HCT116 (cell line): Measurements from ENCODE around the gene AUTS2. TPM values are rescaled to one million over a fixed set of nuclear protein-coding genes. Genes with fewer than 3 reads are reported as not detected.

Experiments
- ATAC-seq: fragments of 200-7000 bp; cut with Tn5 transposase; 2 replicates; pipeline ENCODE4 v1.9.1; 2020; ENCODE audit warnings: mild to moderate bottlenecking, moderate library complexity
- BruUV-seq: library from RNA; stranded (reverse); fragments of 400-500 nt; replicated peaks from 2 replicates; lab custom pipeline; 2021; lab: Mats Ljungman, UMichigan
- CTCF ChIA-PET: fragments of 300-600 bp; sonication (Branson Sonifier 250); formaldehyde crosslinking; loops from one replicate; lab custom pipeline; 2021; ENCODE audit warnings: antibody characterized with exemption; lab: Charles Lee
- POLR2A ChIA-PET: fragments of 300-600, 350-600 bp; sonication (Branson Sonifier 250); formaldehyde crosslinking; loops from one replicate; lab custom pipeline; 2021; ENCODE audit warnings: antibody characterized with exemption; lab: Charles Lee
- RAD21 ChIA-PET, 2 experiments: fragments of 300-600 bp; sonication (Branson Sonifier 250); formaldehyde crosslinking; loops; one replicate each; lab custom pipeline; 2023; ENCODE audit warnings: low total read pairs in 2 of 2; ENCODE audit not compliant: uncharacterized antibody in 2 of 2, unreplicated experiment in 2 of 2, low non-redundant PET in 1 of 2; lab: Charles Lee
- DNase-seq: peaks from one replicate; pipeline ENCODE4 v3.0.0-alpha.2; 2010; ENCODE audit warnings: low read depth, low spot score
- H2AFZ ChIP-seq: fragments of 200-600 bp; shearing (Covaris generic), sonication (generic); 2 replicates; pipeline ENCODE4 v1.6.1; 2017; ENCODE audit warnings: low read depth, mixed run types, mixed read lengths, antibody characterized with exemption, low read length; ENCODE audit not compliant: poor library complexity, severe bottlenecking
- H3K27ac ChIP-seq: 2 replicates; pipeline ENCODE4 v1.5.1; 2012; ENCODE audit warnings: low read depth, low read length
- H3K27me3 ChIP-seq: fragments of 200-600 bp; sonication (generic); 2 replicates; pipeline ENCODE4 v1.6.1; 2016; ENCODE audit warnings: mixed run types, low read length, mixed read lengths; ENCODE audit not compliant: insufficient read depth
- H3K36me3 ChIP-seq, 2 experiments: fragments of 200-500 bp in 1 of 2; fragments of 200-600 bp in 1 of 2; sonication (Bioruptor generic) in 1 of 2; sonication (generic) in 1 of 2; 2 replicates each; pipeline versions ENCODE4 v1.5.1 to v1.6.1; 2014 to 2016; ENCODE audit warnings: low read length in 2 of 2, inconsistent platforms in 1 of 2, mixed read lengths in 1 of 2, mixed run types in 1 of 2; ENCODE audit not compliant: insufficient read depth in 2 of 2, control insufficient read depth in 1 of 2
- H3K4me1 ChIP-seq, 2 experiments: fragments of 200-600 bp in 1 of 2; sonication (generic) in 1 of 2; 2 replicates each; pipeline versions ENCODE4 v1.5.1 to v1.6.1; 2012 to 2017; ENCODE audit warnings: low read length in 2 of 2, inconsistent platforms in 1 of 2, mild to moderate bottlenecking in 1 of 2, mixed read lengths in 1 of 2, mixed run types in 1 of 2, moderate library complexity in 1 of 2; ENCODE audit not compliant: insufficient read depth in 2 of 2, control insufficient read depth in 1 of 2
- H3K4me2 ChIP-seq: fragments of 200-600 bp; sonication (generic); 2 replicates; pipeline ENCODE4 v1.6.1; 2017; ENCODE audit warnings: mixed run types, low read length, mixed read lengths
- H3K4me3 ChIP-seq, 2 experiments: fragments of 200-600 bp in 1 of 2; sonication (generic) in 1 of 2; replicated peaks in 1 of 2; 2 replicates each; pipeline ENCODE4 v1.5.1; 2011 to 2016; ENCODE audit warnings: low read length in 2 of 2, control low read depth in 1 of 2, low read depth in 1 of 2, mild to moderate bottlenecking in 1 of 2, mixed read lengths in 1 of 2, mixed run types in 1 of 2
- H3K79me2 ChIP-seq: fragments of 200-600 bp; sonication (generic); 2 replicates; pipeline ENCODE4 v1.6.1; 2017; ENCODE audit warnings: mild to moderate bottlenecking, mixed run types, low read length, moderate library complexity, mixed read lengths; ENCODE audit not compliant: insufficient read depth
- H3K9ac ChIP-seq: fragments of 200-600 bp; sonication (generic); 2 replicates; pipeline ENCODE4 v1.6.1; 2016; ENCODE audit warnings: low read length, mixed read lengths
- H3K9me2 ChIP-seq: fragments of 200-600 bp; sonication (generic), shearing (Covaris generic); 2 replicates; pipeline ENCODE4 v1.6.1; 2017; ENCODE audit warnings: mixed run types, mild to moderate bottlenecking, moderate library complexity; ENCODE audit not compliant: insufficient read depth
- H3K9me3 ChIP-seq, 2 experiments: fragments of 200-500 bp in 1 of 2; fragments of 200-600 bp in 1 of 2; sonication (Bioruptor generic) in 1 of 2; sonication (generic) in 1 of 2; 2 replicates each; pipeline ENCODE4 v1.6.1; 2014 to 2017; ENCODE audit warnings: low read length in 2 of 2, mixed read lengths in 2 of 2, inconsistent platforms in 1 of 2, low read depth in 1 of 2, mild to moderate bottlenecking in 1 of 2, mixed run types in 1 of 2, moderate library complexity in 1 of 2; ENCODE audit not compliant: control insufficient read depth in 1 of 2, insufficient read depth in 1 of 2
- H4K20me1 ChIP-seq: fragments of 200-600 bp; sonication (generic), shearing (Covaris generic); 2 replicates; pipeline ENCODE4 v1.6.1; 2017; ENCODE audit warnings: mixed run types, mild to moderate bottlenecking, moderate library complexity; ENCODE audit not compliant: insufficient read depth
- CBX3 ChIP-seq: IDR thresholded peaks from 2 replicates; pipeline ENCODE4 v1.6.1; 2012; ENCODE audit warnings: low read depth
- CEBPB ChIP-seq: IDR thresholded peaks from 2 replicates; pipeline ENCODE4 v1.6.1; 2012; ENCODE audit warnings: low read depth
- CTCF ChIP-seq, 3 experiments: fragments of 200-600 bp in 1 of 3; sonication (generic) in 1 of 3; IDR thresholded peaks in 2 of 3; conservative IDR thresholded peaks in 1 of 3; 2 replicates each; pipeline ENCODE4 v1.5.1; 2012 to 2017; ENCODE audit warnings: low read depth in 2 of 3, low read length in 2 of 3, antibody characterized with exemption in 1 of 3, borderline replicate concordance in 1 of 3, control low read depth in 1 of 3, mild to moderate bottlenecking in 1 of 3, mixed read lengths in 1 of 3, mixed run types in 1 of 3, moderate library complexity in 1 of 3; ENCODE audit not compliant: insufficient read depth in 1 of 3
- EGR1 ChIP-seq: IDR thresholded peaks from 2 replicates; pipeline ENCODE4 v1.6.1; 2012; ENCODE audit warnings: low read depth
- SP1 ChIP-seq: IDR thresholded peaks from 2 replicates; pipeline ENCODE4 v1.6.1; 2012; ENCODE audit warnings: low read depth
- YY1 ChIP-seq: IDR thresholded peaks from 2 replicates; pipeline ENCODE4 v1.6.1; 2011; ENCODE audit warnings: low read length, low read depth, moderate library complexity, mild to moderate bottlenecking; ENCODE audit not compliant: insufficient replicate concordance; ENCODE audit errors: extremely low read depth
- ZBTB33 ChIP-seq: IDR thresholded peaks from 2 replicates; pipeline ENCODE4 v1.6.1; 2011; ENCODE audit warnings: mild to moderate bottlenecking, low read length, moderate library complexity; ENCODE audit not compliant: insufficient replicate concordance; ENCODE audit errors: extremely low read depth
- ZFX ChIP-seq: fragments of 450-650 bp; IDR thresholded peaks from 2 replicates; pipeline ENCODE4 v1.6.1; 2017
- ZNF274 ChIP-seq: fragments of 200-500 bp; sonication (Bioruptor generic); IDR thresholded peaks from 2 replicates; pipeline ENCODE4 v1.6.1; 2014; ENCODE audit warnings: mild to moderate bottlenecking, low read depth, low read length, inconsistent platforms
- intact Hi-C: fragments of 100-400 bp; cut with micrococcal nuclease; formaldehyde crosslinking; loops from 2 replicates; pipeline ENCODE4 v1.10.0; 2022
- total RNA-seq: library from RNA; stranded (reverse); gene quantifications from one replicate; pipeline ENCODE4 v1.2.1, GENCODE V29; 2021; ENCODE audit not compliant: unreplicated experiment

AUTS2 gene
- total RNA-seq, 1 experiment from 2014 or later: 0.93 TPM

DNA sequence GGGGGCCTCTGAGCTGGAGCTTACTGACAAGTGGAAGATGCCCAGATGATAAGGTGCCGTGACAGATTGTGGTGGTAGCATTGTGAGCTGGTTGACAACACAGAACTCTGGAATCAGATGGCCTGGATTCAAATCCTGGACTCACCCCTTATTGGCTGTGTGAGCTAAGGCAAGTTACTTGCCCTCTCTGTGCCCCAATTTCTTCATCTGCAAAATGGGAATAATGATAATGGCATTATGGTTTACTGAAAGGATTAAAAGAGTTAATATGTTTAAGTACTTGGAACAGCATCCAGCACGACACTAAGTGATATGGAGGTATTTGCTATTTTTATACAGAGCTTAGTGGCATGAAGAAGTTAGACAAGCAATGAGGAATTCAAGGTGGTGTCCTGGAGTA, 1067.7 kb downstream of the AUTS2 start:
- TF ChIP-seq CEBPB (no peak), ZFX (no peak), CBX3 (no peak), SP1 (no peak), CTCF (IDR thresholded peaks at IDR 0.05 in 2 of 3, conservative IDR thresholded peaks at IDR 0.05 in 1 of 3; ENCODE audit: borderline replicate concordance in 1 of 3, insufficient read depth in 1 of 3, low read depth in 2 of 3, low read length in 2 of 3) (no peak), YY1 (no peak), ZNF274 (no peak)
- POLR2A ChIA-PET: no interaction called here
- Histone ChIP-seq H3K4me3 (no peak overlapping the region), H3K9ac (no peak overlapping the region), H3K4me2 (no peak overlapping the region), H4K20me1 (no peaks in the 10 kb centered on the region), H3K27me3 (no peaks in the 10 kb centered on the region), H3K27ac (no peak overlapping the region), H3K9me2 (no peaks in the 10 kb centered on the region), H3K79me2 (no peaks in the 10 kb centered on the region), H3K9me3 (peaks cover 10 to 22% of the 10 kb centered on the region in 2 experiments; a peak in 2 of 4 replicates), H3K36me3 (no peaks in the 10 kb centered on the region), H2AFZ (no peak overlapping the region), H3K4me1 (no peaks in the 10 kb centered on the region)
- BruUV-seq: no TSS peak
- CTCF ChIA-PET: no interaction called here
- DNase-seq: no peak
- no peak for ATAC-seq
- intact Hi-C loops: no loop called here
- RAD21 ChIA-PET: no interaction called here

- CTCF ChIA-PET: no interaction called here
- ATAC-seq: no peak
Observed at GRCh38 chr7:70667406-70667805, 1069.1 kb downstream of the AUTS2 start.

More at GRCh38 chr7:70667406-70667805, 1069.1 kb downstream of the AUTS2 start:
- Histone ChIP-seq H2AFZ (no peak overlapping the region), H3K27ac (no peak overlapping the region), H3K9ac (no peak overlapping the region), H3K36me3 (no peaks in the 10 kb centered on the region), H3K4me1 (no peaks in the 10 kb centered on the region), H3K79me2 (no peaks in the 10 kb centered on the region), H3K4me3 (no peak overlapping the region), H3K9me2 (no peaks in the 10 kb centered on the region), H3K9me3 (peaks cover 14 to 17% of the 10 kb centered on the region in 2 experiments; a peak in 2 of 4 replicates), H3K4me2 (no peak overlapping the region), H4K20me1 (no peaks in the 10 kb centered on the region), H3K27me3 (no peaks in the 10 kb centered on the region)
- POLR2A ChIA-PET: no interaction called here
- RAD21 ChIA-PET: no interaction called here
- no TSS peak for BruUV-seq
- TF ChIP-seq ZBTB33: no peak
- no peak for TF ChIP-seq CEBPB
- no peak for TF ChIP-seq EGR1
- DNase-seq: no peak
- intact Hi-C loops: no loop called here
